Right cardiac atrium (tissue), 5 donors: ENCODE results near the gene ETV1. TPM values are rescaled to one million over a fixed set of nuclear protein-coding genes. Genes with fewer than 3 reads are reported as not detected.

ENCODE experiments used
- ATAC-seq, 2 donors: fragments of 200-7000 bp; cut with Tn5 transposase; one replicate each; pipeline versions ENCODE4 v1.8.0 to v1.9.1; 2020; ENCODE audit warnings: moderate library complexity in 2 of 2, mild to moderate bottlenecking in 1 of 2
- DNase-seq, 3 donors: peaks; one replicate each; pipeline ENCODE4 v3.0.0-alpha.2; 2020
- H3K27ac ChIP-seq: one replicate; pipeline ENCODE4 v1.5.1; 2013; ENCODE audit warnings: mild to moderate bottlenecking, low read length, control low read depth, moderate library complexity
- H3K27me3 ChIP-seq: one replicate; pipeline ENCODE4 v1.6.1; 2013; ENCODE audit not compliant: control insufficient read depth, insufficient read depth
- H3K4me1 ChIP-seq: one replicate; pipeline ENCODE4 v1.6.1; 2013; ENCODE audit warnings: low read length; ENCODE audit not compliant: control insufficient read depth, insufficient read depth
- H3K4me3 ChIP-seq: one replicate; pipeline ENCODE4 v1.5.1; 2013; ENCODE audit warnings: low read length, control low read depth
- H3K9me3 ChIP-seq: one replicate; pipeline ENCODE4 v1.6.1; 2013; ENCODE audit warnings: low read length; ENCODE audit not compliant: control insufficient read depth
- WGBS: extraction: QIAGEN DNeasy Blood & Tissue Kit; methylation state at CpG from one replicate; pipeline ENCODE4 v1.1.7; 2013; 5-methylcytosine and 5-hydroxymethylcytosine counted together
- intact Hi-C, 4 donors: fragments of 100-400 bp; cut with DNase I; formaldehyde crosslinking; loops; one replicate each; pipeline versions ENCODE4 v1.11.0 to v1.14.0; 2022 to 2023
- polyA plus RNA-seq: library from polyadenylated mRNA; stranded (reverse); fragments of 200-250 nt; gene quantifications from one replicate; pipeline ENCODE4 v1.2.3, GENCODE V29; 2013
- total RNA-seq, 4 donors: library from RNA; stranded (reverse); fragmentation: NEBNext Ultra II Directional; extraction: Animal tissue kit (Norgen Biotek cat#: 25700); gene quantifications; one replicate each; pipeline ENCODE4 v1.2.1, GENCODE V29; 2021
- donor health status: healthy with polysubstance abuse.
- donor health status: DM: no; HTN: yes; CAD: no.
- donor health status: DM: no; HTN: no; CAD: no.
- donor health status: DM: no; HTN: yes; CAD: no; lungs with severe emphysema.
- donor health status: DM: yes; HTN: yes; CAD: no.

Gene ETV1
- total and polyA plus RNA-seq, 5 donors = 12.9 to 47.5 (median 36.3) TPM

GRCh38 chr7:13987395-13987794 lies 2.1 kb downstream of the ETV1 start:
- no peaks in the 10 kb centered on the region for H3K27me3 ChIP-seq
- H3K4me3 ChIP-seq = peak overlapping the region; percentile 56
- intact Hi-C loops = loop anchor here in 1 of 4 donors (5.0 kb wide), 1 partner anchor 470 kb away; no protein-coding TSS in a partner anchor
- no peak for DNase-seq
- ATAC-seq = no peak
- 46% methylated on average over 1 of the region's 1 CpG for WGBS
- no peak overlapping the region for H3K27ac ChIP-seq
- H3K9me3 ChIP-seq = no peaks in the 10 kb centered on the region
- no peaks in the 10 kb centered on the region for H3K4me1 ChIP-seq

GRCh38 chr7:13986208-13986607 lies 3.3 kb downstream of the ETV1 start:
- Histone ChIP-seq H3K4me3 (peak overlapping the region; percentile 46), H3K27ac (peak overlapping the region; percentile 52), H3K4me1 (no peaks in the 10 kb centered on the region), H3K27me3 (no peaks in the 10 kb centered on the region), H3K9me3 (no peaks in the 10 kb centered on the region)
- WGBS = 55% methylated on average over 2 of the region's 2 CpGs
- ATAC-seq = no peak
- no peak for DNase-seq
- intact Hi-C loops = loop anchor here in 1 of 4 donors (5.0 kb wide), 1 partner anchor 471 kb away; no protein-coding TSS in a partner anchor

- DNase-seq = no peak
- intact Hi-C loops = loop anchor here in 1 of 4 donors (5.0 kb wide), 1 partner anchor 472 kb away; no protein-coding TSS in a partner anchor
- Histone ChIP-seq H3K27ac (no peak overlapping the region), H3K27me3 (no peaks in the 10 kb centered on the region), H3K9me3 (no peaks in the 10 kb centered on the region), H3K4me1 (no peaks in the 10 kb centered on the region), H3K4me3 (peak overlapping the region; percentile 20)
- 67% methylated on average over 2 of the region's 2 CpGs for WGBS
- no peak for ATAC-seq
Observed at GRCh38 chr7:13984831-13985685, 4.4 kb downstream of the ETV1 start.

- Histone ChIP-seq H3K9me3 (no peaks in the 10 kb centered on the region), H3K4me1 (no peaks in the 10 kb centered on the region), H3K27ac (no peak overlapping the region), H3K4me3 (peak overlapping the region; percentile 32), H3K27me3 (no peaks in the 10 kb centered on the region)
- WGBS = 45% methylated on average over 3 of the region's 3 CpGs
- intact Hi-C loops = no loop called here
- DNase-seq (no peak), ATAC-seq (no peak)
Observed at GRCh38 chr7:13984061-13984460, 5.4 kb downstream of the ETV1 start.

GRCh38 chr7:13982940-13983677 lies 6.4 kb downstream of the ETV1 start:
- Histone ChIP-seq H3K4me3 (no peak overlapping the region), H3K9me3 (no peaks in the 10 kb centered on the region), H3K27me3 (no peaks in the 10 kb centered on the region), H3K4me1 (no peaks in the 10 kb centered on the region), H3K27ac (no peak overlapping the region)
- no peak for DNase-seq
- ATAC-seq = no peak
- intact Hi-C loops = no loop called here
- 74% methylated on average over 4 of the region's 4 CpGs for WGBS

GRCh38 chr7:13981070-13981469 lies 8.4 kb downstream of the ETV1 start:
- H3K27me3 ChIP-seq = no peaks in the 10 kb centered on the region
- H3K27ac ChIP-seq = no peak overlapping the region
- WGBS = 12% methylated on average over 3 of the region's 3 CpGs
- H3K9me3 ChIP-seq = no peaks in the 10 kb centered on the region
- peak in 2 of 3 donors; percentile 37 to 62 for DNase-seq
- H3K4me1 ChIP-seq = no peaks in the 10 kb centered on the region
- peak; percentile 98 to 100 for ATAC-seq
- H3K4me3 ChIP-seq = no peak overlapping the region
- intact Hi-C loops = no loop called here

- Histone ChIP-seq H3K27me3 (no peaks in the 10 kb centered on the region), H3K4me1 (no peaks in the 10 kb centered on the region), H3K9me3 (no peaks in the 10 kb centered on the region), H3K4me3 (no peak overlapping the region), H3K27ac (no peak overlapping the region)
- DNase-seq (no peak), ATAC-seq (peak; percentile 18 to 33)
- intact Hi-C loops = no loop called here
- WGBS = 37% methylated on average over 5 of the region's 5 CpGs
Observed at GRCh38 chr7:13980474-13980873, 9.0 kb downstream of the ETV1 start.

- Histone ChIP-seq H3K4me1 (no peaks in the 10 kb centered on the region), H3K27ac (no peak overlapping the region), H3K4me3 (peak overlapping the region; percentile 22), H3K27me3 (no peaks in the 10 kb centered on the region), H3K9me3 (no peaks in the 10 kb centered on the region)
- WGBS = 38% methylated on average over 5 of the region's 5 CpGs
- ATAC-seq (peak; percentile 43 to 46), DNase-seq (no peak)
- intact Hi-C loops = no loop called here
Observed at GRCh38 chr7:13979671-13980435, 9.6 kb downstream of the ETV1 start.

GRCh38 chr7:13976594-13976993 lies 12.9 kb downstream of the ETV1 start:
- Histone ChIP-seq H3K4me3 (no peak overlapping the region), H3K27ac (no peak overlapping the region), H3K9me3 (no peaks in the 10 kb centered on the region), H3K27me3 (no peaks in the 10 kb centered on the region), H3K4me1 (no peaks in the 10 kb centered on the region)
- no peak for DNase-seq
- 86% methylated on average over 4 of the region's 4 CpGs for WGBS
- ATAC-seq = no peak
- intact Hi-C loops = no loop called here

GRCh38 chr7:13965077-13965476 lies 24.4 kb downstream of the ETV1 start:
- Histone ChIP-seq H3K4me1 (no peaks in the 10 kb centered on the region), H3K9me3 (no peaks in the 10 kb centered on the region), H3K27ac (no peak overlapping the region), H3K4me3 (no peak overlapping the region), H3K27me3 (no peaks in the 10 kb centered on the region)
- DNase-seq (no peak), ATAC-seq (no peak)
- intact Hi-C loops = no loop called here
- WGBS = 81% methylated on average over 6 of the region's 6 CpGs
